22Rv1 (cell line): ENCODE results near the gene ATXN7L3B.

Source experiments
- CTCF ChIP-seq: fragments of 450-650 bp; IDR thresholded peaks from 2 replicates; pipeline ENCODE4 v1.5.1; 2017; ENCODE audit warnings: mild to moderate bottlenecking
- ZFX ChIP-seq: fragments of 450-650 bp; IDR thresholded peaks from 2 replicates; pipeline ENCODE4 v1.6.1; 2017; ENCODE audit warnings: antibody characterized with exemption, borderline replicate concordance

DNA sequence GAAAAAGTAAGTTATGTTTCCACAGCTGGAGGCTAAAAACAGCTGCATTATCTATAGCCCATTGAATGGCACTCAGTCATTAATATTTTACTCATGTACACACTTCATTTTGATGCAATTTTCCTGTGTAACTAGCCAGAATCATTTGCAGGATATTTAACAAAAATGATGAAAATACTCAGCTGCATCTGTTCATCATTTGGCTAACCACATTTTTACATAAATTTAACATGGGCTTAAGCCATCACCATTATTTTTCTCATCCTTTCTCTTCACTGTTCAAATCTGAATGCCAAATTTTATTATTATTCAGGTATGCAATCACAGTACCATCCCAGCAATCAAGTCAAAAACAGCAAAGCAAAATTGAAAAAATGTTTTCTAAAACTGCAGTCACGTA lies 41.8 kb downstream of the ATXN7L3B start:
- TF ChIP-seq CTCF (no peak), ZFX (no peak)
